ENCODE results near the gene CDC6. TPM values are rescaled to one million over a fixed set of nuclear protein-coding genes. Genes with fewer than 3 reads are reported as not detected.

The CDC6 gene
- total RNA-seq, 2 experiments from 2014 or later, result 81.1 to 98.8 TPM

GRCh38 chr17:40306395-40306794, 18.7 kb downstream of the CDC6 start:
- Mint-ChIP-seq H3K4me1 (peaks cover 22% of the 10 kb centered on the region), H3K4me3 (no peak overlapping the region), H3K36me3 (ENCODE audit: low read depth) (peaks cover 24% of the 10 kb centered on the region), H3K27me3 (no peaks in the 10 kb centered on the region), H3K27ac (peak overlapping the region; percentile 20), H3K9me3 (no peaks in the 10 kb centered on the region)
- CTCF ChIA-PET, result interaction anchor here (0.7 to 7.9 kb wide), 8 partner anchors 10 to 150 kb away, joined by 3 to 82 read pairs (median 4); partner anchors contain the start of gene GJD3
- DNase-seq, result no peak
- POLR2A ChIA-PET, result interaction anchor here (0.6 to 0.8 kb wide), 2 partner anchors 14 to 38 kb away, joined by 3 to 5 read pairs; no protein-coding TSS in a partner anchor

GRCh38 chr17:40307001-40307730, 19.5 kb downstream of the CDC6 start:
- POLR2A ChIA-PET, result interaction anchor here (0.6 to 0.8 kb wide), 2 partner anchors 13 to 380 kb away, joined by 3 to 7 read pairs; partner anchors contain the start of gene ORMDL3
- no peak for DNase-seq

GRCh38 chr17:40307740-40308239, 20.1 kb downstream of the CDC6 start:
- POLR2A ChIA-PET, result interaction anchor here (0.6 kb wide), 1 partner anchor 381 kb away, joined by 7 read pairs; the partner anchor contains the start of gene ORMDL3
- Mint-ChIP-seq H3K27ac (no peak overlapping the region), H3K4me1 (peaks cover 34% of the 10 kb centered on the region), H3K27me3 (no peaks in the 10 kb centered on the region), H3K36me3 (ENCODE audit: low read depth) (peaks cover 14% of the 10 kb centered on the region), H3K9me3 (no peaks in the 10 kb centered on the region), H3K4me3 (no peak overlapping the region)
- CTCF ChIA-PET, result interaction anchor here (0.9 to 7.9 kb wide), 10 partner anchors 9 to 280 kb away, joined by 3 to 82 read pairs (median 4); partner anchors contain the start of gene GJD3
- no peak for DNase-seq

More at GRCh38 chr17:40307001-40307730, 19.5 kb downstream of the CDC6 start:
- CTCF ChIA-PET, result interaction anchor here (0.5 to 7.9 kb wide), 12 partner anchors 9 to 1383 kb away, joined by 3 to 82 read pairs (median 4); partner anchors contain the start of gene GJD3
- H3K36me3 Mint-ChIP-seq (ENCODE audit: low read depth), result peaks cover 17% of the 10 kb centered on the region
- H3K4me1 Mint-ChIP-seq, result peaks cover 30% of the 10 kb centered on the region
- no peaks in the 10 kb centered on the region for H3K9me3 Mint-ChIP-seq
- no peak overlapping the region for H3K4me3 Mint-ChIP-seq
- H3K27me3 Mint-ChIP-seq, result no peaks in the 10 kb centered on the region
- no peak overlapping the region for H3K27ac Mint-ChIP-seq

GRCh38 chr17:40309031-40309948, 21.6 kb downstream of the CDC6 start, which contains the start of gene RARA:
RARA (plus strand) TSS chr17:40309180; CDS start chr17:40331219, 22,039 bp downstream.
- DNase-seq, result no peak
- no peaks in the 10 kb centered on the region for H3K9me3 Mint-ChIP-seq
- no peak within 1 kb of the TSS for H3K4me3 Mint-ChIP-seq
- no peaks in the 10 kb centered on the region for H3K27me3 Mint-ChIP-seq
- peaks cover 2% of the 10 kb centered on the region for H3K36me3 Mint-ChIP-seq (ENCODE audit: low read depth)
- peak within 1 kb of the TSS; percentile 72 for H3K27ac Mint-ChIP-seq
- ChIA-PET CTCF (interaction anchor here (1.1 to 7.9 kb wide), 7 partner anchors 12 to 251 kb away, joined by 3 to 82 read pairs (median 3); no protein-coding TSS in a partner anchor), POLR2A (no interaction called here)
- peaks cover 31% of the 10 kb centered on the region for H3K4me1 Mint-ChIP-seq

GRCh38 chr17:40309949-40310510, 22.4 kb downstream of the CDC6 start:
- peaks cover 35% of the 10 kb centered on the region for H3K4me1 Mint-ChIP-seq
- CTCF ChIA-PET, result interaction anchor here (1.1 to 4.2 kb wide), 6 partner anchors 11 to 250 kb away, joined by 3 to 22 read pairs (median 3); no protein-coding TSS in a partner anchor
- DNase-seq, result no peak
- POLR2A ChIA-PET, result no interaction called here
- H3K9me3 Mint-ChIP-seq, result no peaks in the 10 kb centered on the region
- H3K27ac Mint-ChIP-seq, result peak overlapping the region; percentile 71
- H3K27me3 Mint-ChIP-seq, result no peaks in the 10 kb centered on the region
- no peaks in the 10 kb centered on the region for H3K36me3 Mint-ChIP-seq (ENCODE audit: low read depth)
- no peak overlapping the region for H3K4me3 Mint-ChIP-seq

GRCh38 chr17:40310882-40311391, 23.3 kb downstream of the CDC6 start:
- no peak for DNase-seq
- no peaks in the 10 kb centered on the region for H3K9me3 Mint-ChIP-seq
- no peaks in the 10 kb centered on the region for H3K36me3 Mint-ChIP-seq (ENCODE audit: low read depth)
- H3K4me1 Mint-ChIP-seq, result peaks cover 44% of the 10 kb centered on the region
- ChIA-PET CTCF (interaction anchor here (0.6 to 4.2 kb wide), 4 partner anchors 9 to 200 kb away, joined by 3 to 22 read pairs (median 4); no protein-coding TSS in a partner anchor), POLR2A (no interaction called here)
- H3K27me3 Mint-ChIP-seq, result no peaks in the 10 kb centered on the region
- no peak overlapping the region for H3K27ac Mint-ChIP-seq
- no peak overlapping the region for H3K4me3 Mint-ChIP-seq

DNA sequence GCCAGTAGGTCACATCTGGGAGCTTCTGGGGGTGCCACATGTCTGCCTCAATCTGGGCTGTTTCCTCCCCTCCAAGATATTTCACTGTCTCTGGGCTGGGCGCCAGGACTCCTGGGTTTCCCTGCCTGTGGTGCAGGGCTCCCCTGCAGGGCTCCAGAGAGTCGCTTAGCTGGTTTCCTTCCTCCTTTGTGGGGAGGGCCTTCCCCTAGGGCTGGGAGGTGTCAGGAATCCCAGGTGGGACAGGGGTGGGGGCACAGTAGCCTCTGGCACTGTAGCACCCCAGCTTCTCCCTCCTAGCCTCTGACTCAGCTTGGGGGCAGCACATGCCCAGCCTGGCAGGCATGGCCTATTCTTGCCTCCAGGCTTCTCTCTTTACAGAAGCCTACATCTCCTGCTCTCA, 23.9 kb downstream of the CDC6 start:
- DNase-seq, result no peak
- Mint-ChIP-seq H3K9me3 (no peaks in the 10 kb centered on the region), H3K36me3 (ENCODE audit: low read depth) (no peaks in the 10 kb centered on the region), H3K27me3 (no peaks in the 10 kb centered on the region), H3K27ac (no peak overlapping the region), H3K4me3 (no peak overlapping the region), H3K4me1 (peaks cover 50% of the 10 kb centered on the region)
- ChIA-PET POLR2A (no interaction called here), CTCF (interaction anchor here (1.0 to 4.2 kb wide), 4 partner anchors 9 to 43 kb away, joined by 3 to 22 read pairs (median 4); no protein-coding TSS in a partner anchor)

GRCh38 chr17:40312131-40312731, 24.6 kb downstream of the CDC6 start:
- ChIA-PET CTCF (interaction anchor here (0.5 to 4.2 kb wide), 6 partner anchors 9 to 43 kb away, joined by 3 to 22 read pairs (median 3); no protein-coding TSS in a partner anchor), POLR2A (no interaction called here)
- H3K4me3 Mint-ChIP-seq, result no peak overlapping the region
- no peaks in the 10 kb centered on the region for H3K27me3 Mint-ChIP-seq
- no peaks in the 10 kb centered on the region for H3K9me3 Mint-ChIP-seq
- DNase-seq, result no peak
- H3K36me3 Mint-ChIP-seq (ENCODE audit: low read depth), result no peaks in the 10 kb centered on the region
- peak overlapping the region; percentile 42 for H3K27ac Mint-ChIP-seq
- H3K4me1 Mint-ChIP-seq, result peaks cover 55% of the 10 kb centered on the region

DNA sequence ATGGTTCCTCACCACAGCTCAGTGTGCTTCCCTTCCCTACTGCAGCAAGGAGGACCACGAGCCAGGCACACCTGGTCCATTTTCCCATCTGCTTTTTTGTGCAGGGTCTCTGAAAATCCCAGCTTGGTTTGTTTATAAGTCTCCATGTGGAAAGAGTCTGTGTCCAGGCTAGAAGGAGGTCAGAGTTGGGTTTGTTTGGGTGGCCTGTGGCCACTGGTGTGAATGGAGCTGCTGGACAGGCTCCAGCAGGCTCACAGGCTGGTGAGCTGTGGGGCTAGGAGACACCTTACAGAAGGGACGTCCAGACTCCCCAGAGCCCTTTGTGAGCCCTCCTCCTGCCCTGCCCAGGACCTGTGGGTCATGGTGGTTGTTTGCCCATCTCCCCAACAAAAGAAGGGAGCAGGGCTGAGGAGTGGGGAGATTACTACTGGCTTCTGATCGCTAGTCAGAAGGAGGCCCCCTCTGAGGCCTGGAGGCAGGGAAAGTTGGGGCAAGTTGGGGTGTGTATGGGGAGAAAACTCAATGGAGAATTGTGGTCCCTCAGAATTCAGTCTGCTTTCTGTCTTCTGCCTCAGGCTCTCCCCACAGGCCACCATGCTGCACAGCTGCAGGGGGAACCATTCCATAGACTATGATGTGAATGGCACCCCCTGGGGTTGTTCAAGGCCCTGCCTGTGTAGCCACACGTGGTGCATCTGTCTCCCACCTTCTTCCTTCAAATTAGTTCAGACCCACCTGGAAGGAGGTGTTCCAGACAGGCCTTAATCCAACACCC, 25.4 kb downstream of the CDC6 start:
- no peaks in the 10 kb centered on the region for H3K36me3 Mint-ChIP-seq (ENCODE audit: low read depth)
- H3K9me3 Mint-ChIP-seq, result no peaks in the 10 kb centered on the region
- ChIA-PET CTCF (interaction anchor here (0.5 to 4.2 kb wide), 4 partner anchors 9 to 42 kb away, joined by 3 to 22 read pairs (median 4); no protein-coding TSS in a partner anchor), POLR2A (no interaction called here)
- H3K4me1 Mint-ChIP-seq, result peaks cover 62% of the 10 kb centered on the region
- no peak overlapping the region for H3K27ac Mint-ChIP-seq
- H3K27me3 Mint-ChIP-seq, result no peaks in the 10 kb centered on the region
- DNase-seq, result no peak
- H3K4me3 Mint-ChIP-seq, result no peak overlapping the region

GRCh38 chr17:40313668-40314583, 26.2 kb downstream of the CDC6 start:
- H3K4me1 Mint-ChIP-seq, result peaks cover 62% of the 10 kb centered on the region
- no peaks in the 10 kb centered on the region for H3K27me3 Mint-ChIP-seq
- DNase-seq, result no peak
- H3K36me3 Mint-ChIP-seq (ENCODE audit: low read depth), result peaks cover 2% of the 10 kb centered on the region
- no peak overlapping the region for H3K4me3 Mint-ChIP-seq
- H3K27ac Mint-ChIP-seq, result peak overlapping the region; percentile 75
- ChIA-PET POLR2A (no interaction called here), CTCF (interaction anchor here (1.1 to 4.2 kb wide), 3 partner anchors 41 to 265 kb away, joined by 4 to 22 read pairs (median 13); no protein-coding TSS in a partner anchor)
- no peaks in the 10 kb centered on the region for H3K9me3 Mint-ChIP-seq

Measured in activated CD4-positive, alpha-beta T cell treated with anti-CD3 and anti-CD28 coated beads, Interleukin-2, amount 10 ng/mL, durations not matched to agents 7 days and 5 days (primary cell).